ENCODE results near the gene JMJD6.
"Not testable (repeated sequence)": the region's sequence is repeated elsewhere in the genome, so short reads cannot be mapped to it uniquely, and the experiment has no call there.

Gene JMJD6

DNA sequence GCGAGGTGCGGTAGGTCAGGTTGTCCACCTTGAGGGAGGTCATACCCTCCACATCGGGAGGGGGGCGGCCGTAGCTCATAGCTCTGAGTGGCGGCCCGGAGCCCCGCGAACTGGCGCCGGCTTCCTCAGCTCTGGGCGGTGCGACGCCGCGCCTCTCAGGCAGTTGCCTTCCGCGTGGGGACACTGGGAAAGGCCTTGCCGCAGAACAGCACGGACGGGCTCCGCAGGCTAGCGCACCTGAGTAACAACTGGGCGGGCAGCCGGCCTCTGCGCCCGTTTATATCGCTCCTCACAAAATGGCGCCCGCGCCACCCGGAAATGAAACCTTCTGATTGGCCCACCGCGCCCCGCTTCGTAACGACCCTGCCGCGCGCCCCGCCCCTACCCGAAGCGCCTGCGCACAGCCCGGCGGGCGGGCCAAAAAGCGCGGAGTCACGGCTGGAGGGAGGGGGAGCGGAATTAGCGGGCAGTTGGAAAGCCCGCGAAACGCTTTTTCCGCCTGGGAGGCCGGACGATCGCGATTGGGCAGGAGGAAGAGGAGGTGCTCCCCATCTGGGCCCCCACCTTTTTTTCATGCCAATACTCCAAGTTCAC is 10.8 kb upstream of the JMJD6 start, which contains the start of gene SRSF2:
SRSF2 (minus strand) TSS at position 250 of the 594 bp plus-strand sequence; CDS start at position 79, 171 bp downstream.
- in situ Hi-C loops (cut with HindIII; ENCODE audit: low sequenced_read_pairs) = no loop called here

GRCh38 chr17:76736349-76737081 is 10.1 kb upstream of the JMJD6 start:
- in situ Hi-C loops (cut with HindIII; ENCODE audit: low sequenced_read_pairs) = no loop called here

- in situ Hi-C loops (cut with HindIII; ENCODE audit: low sequenced_read_pairs) = no loop called here
Observed at GRCh38 chr17:76735586-76736348, 9.4 kb upstream of the JMJD6 start.

DNA sequence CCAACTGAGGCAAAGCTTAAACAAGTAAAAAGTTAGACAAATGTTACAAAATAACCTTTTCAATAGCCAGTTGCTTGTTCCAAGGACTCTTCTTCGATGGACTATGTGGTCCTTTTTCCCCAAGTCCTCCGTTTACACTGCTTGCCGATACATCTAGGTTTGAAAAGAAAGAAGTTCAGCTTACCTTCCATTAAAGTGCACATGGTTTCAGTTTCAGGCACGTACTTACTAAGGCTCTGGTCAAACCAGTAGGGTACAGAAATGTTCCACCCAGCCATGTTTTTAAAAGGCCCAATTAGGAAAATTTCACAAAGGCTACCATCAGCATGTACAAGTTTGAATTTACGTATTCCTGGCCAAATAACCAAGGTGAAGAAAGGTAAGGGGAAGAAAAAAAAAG is 8.6 kb upstream of the JMJD6 start:
- in situ Hi-C loops (cut with HindIII; ENCODE audit: low sequenced_read_pairs) = no loop called here

GRCh38 chr17:76734080-76734840 is 7.9 kb upstream of the JMJD6 start:
- in situ Hi-C loops (cut with HindIII; ENCODE audit: low sequenced_read_pairs) = no loop called here

DNA sequence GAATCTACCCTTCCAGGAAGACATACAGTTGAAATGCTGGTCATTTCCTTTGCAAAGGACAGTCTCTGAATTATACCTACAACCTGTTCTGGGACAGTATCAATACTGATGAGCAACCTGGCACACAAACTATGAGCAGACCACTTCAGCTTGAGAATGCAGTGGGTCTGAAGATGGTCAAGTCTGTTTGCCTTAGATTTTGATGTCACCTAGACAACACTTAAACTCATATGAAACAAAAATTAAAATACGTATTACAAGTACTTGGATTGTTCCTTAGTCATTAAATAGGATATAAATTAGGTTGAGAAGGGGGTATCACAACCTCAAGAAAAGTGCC is 7.2 kb upstream of the JMJD6 start:
- in situ Hi-C loops (cut with HindIII; ENCODE audit: low sequenced_read_pairs) = no loop called here

GRCh38 chr17:76732734-76733617 is 6.6 kb upstream of the JMJD6 start:
- in situ Hi-C loops (cut with HindIII; ENCODE audit: low sequenced_read_pairs) = no loop called here

- in situ Hi-C loops (cut with HindIII; ENCODE audit: low sequenced_read_pairs) = not testable (repeated sequence)
Observed at GRCh38 chr17:76731800-76732733, 5.7 kb upstream of the JMJD6 start.

- in situ Hi-C loops (cut with HindIII; ENCODE audit: low sequenced_read_pairs) = no loop called here
Observed at GRCh38 chr17:76727745-76728456, 1.5 kb upstream of the JMJD6 start.

GRCh38 chr17:76726776-76727718 is 641 bp upstream of the JMJD6 start, which contains the start of gene METTL23:
TSS of gene METTL23 (plus strand) at chr17:76726839. CDS start at chr17:76729711, 2,872 bp downstream.
- in situ Hi-C loops (cut with HindIII; ENCODE audit: low sequenced_read_pairs) = no loop called here

DNA sequence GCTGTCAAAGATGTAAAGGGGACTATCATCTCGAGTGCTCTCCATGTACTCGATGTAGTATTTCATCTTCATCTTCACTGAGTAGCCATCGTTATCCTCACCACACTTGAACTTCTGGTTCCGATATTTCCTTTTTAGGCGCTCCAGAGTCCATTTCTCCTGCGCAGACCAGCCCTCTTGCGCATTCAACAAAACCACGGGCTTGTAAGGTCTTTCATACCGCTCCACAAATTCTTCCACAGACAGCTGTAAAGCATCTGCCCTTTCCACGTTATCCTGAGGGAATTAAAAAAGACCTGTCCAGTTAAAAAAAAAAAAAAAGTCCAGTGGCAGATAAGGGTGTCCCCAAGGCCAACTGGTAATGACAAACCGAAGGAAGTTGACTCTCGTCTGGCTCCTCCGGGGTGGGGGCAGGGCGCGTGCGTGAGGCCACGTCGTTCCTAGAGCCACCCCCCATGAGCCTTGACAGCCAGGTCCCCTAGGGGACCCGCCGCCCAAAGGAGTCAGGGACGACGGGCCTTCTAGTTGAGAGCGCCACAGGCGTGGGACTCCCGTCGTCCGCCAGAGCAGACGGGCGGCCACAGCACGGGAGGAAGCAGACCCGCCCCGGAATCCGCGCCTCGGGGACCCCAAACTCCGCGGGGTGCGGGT is 701 bp downstream of the JMJD6 start:
- in situ Hi-C loops (cut with HindIII; ENCODE audit: low sequenced_read_pairs) = no loop called here

GRCh38 chr17:76723812-76724211 is 2.6 kb downstream of the JMJD6 start:
- in situ Hi-C loops (cut with HindIII; ENCODE audit: low sequenced_read_pairs) = no loop called here

DNA sequence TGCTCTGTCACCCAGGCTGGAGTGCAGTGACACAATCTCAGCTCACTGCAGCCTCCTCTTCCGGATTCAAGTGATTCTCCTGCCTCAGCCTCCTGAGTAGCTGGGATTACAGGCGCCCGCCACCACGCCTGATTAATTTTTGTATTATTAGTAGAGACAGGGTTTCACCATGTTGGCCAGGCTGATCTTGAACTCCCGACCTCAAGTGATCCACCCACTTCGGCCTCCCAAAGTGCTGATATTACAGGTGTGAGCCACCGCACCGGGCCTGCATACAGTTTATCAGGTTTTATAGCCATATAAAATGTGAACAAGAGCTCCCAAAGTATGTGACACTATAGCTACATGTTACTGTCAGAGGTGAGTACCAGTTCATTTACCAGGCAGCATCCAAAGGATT is 3.4 kb downstream of the JMJD6 start:
- in situ Hi-C loops (cut with HindIII; ENCODE audit: low sequenced_read_pairs) = not testable (repeated sequence)

- in situ Hi-C loops (cut with HindIII; ENCODE audit: low sequenced_read_pairs) = no loop called here
Observed at GRCh38 chr17:76722279-76722678, 4.1 kb downstream of the JMJD6 start.

GRCh38 chr17:76721463-76721862 is 4.9 kb downstream of the JMJD6 start:
- in situ Hi-C loops (cut with HindIII; ENCODE audit: low sequenced_read_pairs) = no loop called here

DNA sequence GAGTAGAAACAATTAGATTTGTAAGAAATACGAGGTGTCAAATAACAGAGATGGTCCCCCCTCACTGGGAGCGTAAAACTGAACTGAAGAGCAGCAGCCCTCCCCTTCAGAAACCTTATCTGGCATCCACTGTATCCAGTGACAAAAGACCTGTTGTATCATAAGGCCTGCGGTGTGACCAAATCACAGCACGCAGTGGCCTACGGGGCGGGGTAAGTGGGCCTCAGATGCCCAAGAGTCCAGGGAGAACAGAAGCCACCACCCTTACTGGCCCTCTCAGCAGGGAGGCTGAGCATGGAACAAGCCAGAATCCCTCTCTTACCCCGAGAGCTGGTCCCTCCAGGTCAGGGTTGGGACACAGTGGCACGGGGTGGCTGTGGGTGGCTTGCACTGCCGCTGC is 5.5 kb downstream of the JMJD6 start:
- in situ Hi-C loops (cut with HindIII; ENCODE audit: low sequenced_read_pairs) = no loop called here

DNA sequence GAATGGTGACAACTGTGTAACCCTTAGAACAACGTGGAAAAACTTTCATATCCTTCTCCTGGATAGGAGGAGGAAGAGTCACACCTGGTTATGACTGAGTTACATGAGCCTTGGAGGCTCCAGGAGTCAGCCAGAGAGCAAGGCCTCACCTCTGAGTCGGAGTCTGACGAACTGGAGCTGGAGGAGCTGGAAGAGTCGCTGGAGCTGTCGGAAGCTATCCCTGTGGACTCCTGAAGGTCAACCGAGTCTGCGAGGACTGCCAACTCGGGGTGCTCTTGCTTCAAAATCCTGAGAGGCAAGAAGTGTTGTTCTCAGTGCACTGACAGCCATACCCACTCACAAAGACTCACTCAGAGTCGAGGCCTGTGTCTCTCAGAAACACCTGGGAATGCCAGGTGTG is 6.2 kb downstream of the JMJD6 start:
- in situ Hi-C loops (cut with HindIII; ENCODE audit: low sequenced_read_pairs) = no loop called here
